Epithelial cell of proximal tubule (primary cell): ENCODE data around the gene FRMD1. TPM values are rescaled to one million over a fixed set of nuclear protein-coding genes. Genes with fewer than 3 reads are reported as not detected.

Experiments
- DNase-seq: peaks from one replicate; pipeline ENCODE4 v3.0.0-alpha.2; 2011; ENCODE audit warnings: low read depth
- H3K4me3 ChIP-seq: 2 replicates; pipeline ENCODE4 v1.5.1; 2011; ENCODE audit warnings: low read depth, mild to moderate bottlenecking, low read length
- CTCF ChIP-seq: conservative IDR thresholded peaks from 2 replicates; pipeline ENCODE4 v1.5.1; 2012; ENCODE audit warnings: low read depth, mild to moderate bottlenecking, low read length
- total RNA-seq: library from RNA; depleted of rRNA; stranded (reverse); fragments of >200 nt; gene quantifications from 2 replicates; pipeline ENCODE4 v1.2.3, GENCODE V29; 2015

Gene FRMD1
- total RNA-seq, 1 donor from 2014 or later = not detected

DNA sequence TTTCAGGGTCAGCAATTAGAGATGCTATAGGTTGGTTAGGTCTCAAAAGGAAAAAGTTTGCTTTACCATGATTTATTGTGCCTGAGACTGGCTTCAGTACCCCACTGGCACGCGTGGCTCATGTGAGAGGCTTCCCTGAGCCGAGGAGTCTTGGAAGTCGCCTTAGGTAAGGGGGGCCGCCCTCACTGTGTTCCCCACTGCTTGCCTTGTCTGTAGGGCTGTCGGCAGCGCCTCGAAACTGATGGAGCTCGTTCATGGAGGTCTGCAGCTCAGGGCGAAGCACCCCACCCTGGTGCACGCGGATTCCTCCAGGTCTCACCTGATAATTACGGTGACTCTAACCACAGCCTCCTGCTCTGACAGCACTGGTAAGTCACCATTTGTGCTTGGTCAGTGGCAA is 39.2 kb downstream of the FRMD1 start:
- no peak for DNase-seq
- no peak overlapping the region for H3K4me3 ChIP-seq
- TF ChIP-seq CTCF = no peak

DNA sequence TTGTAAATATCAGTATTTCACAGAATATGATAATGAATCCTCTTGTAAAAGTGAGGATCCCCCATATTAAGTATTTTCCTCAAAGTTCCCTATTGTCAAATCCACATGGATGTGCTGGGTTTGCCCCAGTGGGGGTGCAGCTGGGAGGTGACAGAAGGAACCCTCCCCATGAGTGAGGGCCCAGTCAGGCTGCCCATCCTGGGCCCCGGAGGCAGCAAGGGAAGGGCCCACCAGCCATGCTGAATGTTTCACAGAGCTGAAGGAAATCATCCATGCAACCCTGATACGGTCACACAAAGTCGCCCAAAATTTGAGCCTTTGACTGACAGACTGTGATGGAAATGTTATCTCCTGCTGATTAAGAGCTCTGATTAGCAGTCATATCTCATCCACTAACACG is 39.7 kb downstream of the FRMD1 start:
- no peak overlapping the region for H3K4me3 ChIP-seq
- no peak for DNase-seq
- no peak for TF ChIP-seq CTCF

GRCh38 chr6:168038576-168039140 is 40.4 kb downstream of the FRMD1 start:
- DNase-seq = no peak
- H3K4me3 ChIP-seq = no peak overlapping the region
- no peak for TF ChIP-seq CTCF

GRCh38 chr6:168037856-168038255 is 41.2 kb downstream of the FRMD1 start:
- no peak for TF ChIP-seq CTCF
- no peak for DNase-seq
- H3K4me3 ChIP-seq = no peak overlapping the region

GRCh38 chr6:168037242-168037641 is 41.8 kb downstream of the FRMD1 start:
- TF ChIP-seq CTCF = no peak
- no peak overlapping the region for H3K4me3 ChIP-seq
- DNase-seq = no peak

DNA sequence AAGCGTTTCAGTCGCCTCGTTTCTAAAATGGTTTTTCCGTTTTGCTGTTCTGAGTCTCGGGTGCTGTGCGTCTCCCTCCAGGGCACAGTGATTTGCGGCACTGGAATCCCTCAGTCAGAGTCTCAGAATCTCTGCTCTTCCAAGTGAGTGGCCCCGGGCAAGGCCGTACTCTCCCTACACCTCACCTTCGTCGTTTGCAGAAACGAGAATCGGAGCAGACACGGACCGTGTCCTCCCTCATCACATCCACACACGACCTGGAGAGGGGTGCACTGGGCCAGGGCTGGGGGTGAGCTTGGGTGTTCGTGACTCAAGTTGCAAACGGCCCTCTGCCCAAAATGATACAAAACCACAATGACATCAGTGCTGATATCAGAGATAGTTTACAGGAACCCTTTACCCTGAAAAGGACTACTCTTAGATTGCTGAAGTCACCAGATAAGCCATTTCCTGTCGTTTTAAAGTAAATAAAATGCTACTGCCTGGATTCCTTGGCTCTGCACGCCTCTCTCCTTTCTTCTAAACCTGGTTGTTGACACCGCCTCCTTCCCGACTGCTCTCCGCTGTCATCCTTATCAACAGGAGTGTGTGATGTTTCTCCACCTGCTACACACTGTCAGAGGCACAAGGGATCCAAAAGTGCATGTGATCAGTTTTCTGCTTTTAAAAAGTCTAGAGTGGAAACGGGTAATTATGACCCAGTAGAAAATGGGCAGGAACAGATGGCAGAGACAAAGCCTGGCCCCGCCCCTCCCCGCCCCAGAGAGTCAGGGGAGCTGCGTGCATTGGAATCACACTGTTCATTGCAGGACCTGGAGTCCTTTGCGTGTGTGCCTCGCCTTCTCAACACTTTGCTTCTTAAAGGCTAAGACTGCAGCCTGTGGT is 43.1 kb downstream of the FRMD1 start:
- no peak for TF ChIP-seq CTCF
- DNase-seq = no peak
- H3K4me3 ChIP-seq = peak overlapping the region; percentile 48

DNA sequence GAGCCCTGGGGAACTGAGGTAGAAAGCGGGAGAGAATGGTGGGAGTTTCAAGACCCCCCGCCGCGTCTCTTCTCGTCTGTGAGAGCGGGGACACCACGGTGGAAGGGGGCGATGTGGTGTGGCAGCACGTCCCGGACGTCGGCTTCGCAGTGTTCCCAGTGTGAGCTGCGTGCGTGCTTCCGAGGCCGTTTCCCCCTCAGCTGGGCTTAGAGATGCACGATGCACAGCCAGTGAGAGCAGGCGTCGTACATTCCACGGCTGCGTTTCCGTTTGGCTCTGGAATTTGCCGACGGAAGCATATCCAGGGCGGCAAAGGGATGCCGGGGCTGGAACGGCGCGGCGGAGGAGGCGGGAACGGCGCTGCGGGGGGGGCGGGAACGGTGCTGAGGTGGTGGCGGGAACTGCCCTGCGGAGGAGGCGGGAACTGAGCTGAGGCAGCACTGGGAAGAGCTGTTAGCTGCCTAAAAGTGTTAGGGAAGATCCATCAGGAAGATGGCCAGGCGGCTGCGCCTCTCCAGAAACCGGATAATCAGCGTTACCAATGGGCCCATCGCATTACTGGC is 43.8 kb downstream of the FRMD1 start:
- no peak for TF ChIP-seq CTCF
- no peak for DNase-seq

More for the DNA sequence above, 43.8 kb downstream of the FRMD1 start:
- peak overlapping the region; percentile 48 for H3K4me3 ChIP-seq
